ENCODE results near the gene CCDC9B.

DNA sequence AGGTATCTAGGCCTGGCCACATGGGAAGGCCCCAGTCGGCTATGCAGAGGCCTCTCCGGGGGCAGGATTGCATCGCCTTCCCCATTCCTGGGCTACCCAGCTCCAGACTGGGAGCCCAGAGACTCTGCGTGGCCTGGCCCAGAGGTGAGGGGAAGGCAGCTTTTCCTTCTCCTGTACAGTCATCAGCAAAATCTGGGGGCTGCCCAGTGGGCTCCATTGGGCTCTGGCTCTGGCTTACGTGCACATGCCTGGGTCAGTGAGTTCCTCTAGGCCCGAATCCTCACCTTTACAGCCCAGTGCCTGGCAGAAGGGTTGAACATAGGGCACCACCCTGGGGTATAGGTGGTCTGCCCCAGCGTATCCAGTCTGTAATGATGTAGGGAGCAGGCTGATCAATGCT lies 53.9 kb downstream of the CCDC9B start:
- TF ChIP-seq, protein P1, sequence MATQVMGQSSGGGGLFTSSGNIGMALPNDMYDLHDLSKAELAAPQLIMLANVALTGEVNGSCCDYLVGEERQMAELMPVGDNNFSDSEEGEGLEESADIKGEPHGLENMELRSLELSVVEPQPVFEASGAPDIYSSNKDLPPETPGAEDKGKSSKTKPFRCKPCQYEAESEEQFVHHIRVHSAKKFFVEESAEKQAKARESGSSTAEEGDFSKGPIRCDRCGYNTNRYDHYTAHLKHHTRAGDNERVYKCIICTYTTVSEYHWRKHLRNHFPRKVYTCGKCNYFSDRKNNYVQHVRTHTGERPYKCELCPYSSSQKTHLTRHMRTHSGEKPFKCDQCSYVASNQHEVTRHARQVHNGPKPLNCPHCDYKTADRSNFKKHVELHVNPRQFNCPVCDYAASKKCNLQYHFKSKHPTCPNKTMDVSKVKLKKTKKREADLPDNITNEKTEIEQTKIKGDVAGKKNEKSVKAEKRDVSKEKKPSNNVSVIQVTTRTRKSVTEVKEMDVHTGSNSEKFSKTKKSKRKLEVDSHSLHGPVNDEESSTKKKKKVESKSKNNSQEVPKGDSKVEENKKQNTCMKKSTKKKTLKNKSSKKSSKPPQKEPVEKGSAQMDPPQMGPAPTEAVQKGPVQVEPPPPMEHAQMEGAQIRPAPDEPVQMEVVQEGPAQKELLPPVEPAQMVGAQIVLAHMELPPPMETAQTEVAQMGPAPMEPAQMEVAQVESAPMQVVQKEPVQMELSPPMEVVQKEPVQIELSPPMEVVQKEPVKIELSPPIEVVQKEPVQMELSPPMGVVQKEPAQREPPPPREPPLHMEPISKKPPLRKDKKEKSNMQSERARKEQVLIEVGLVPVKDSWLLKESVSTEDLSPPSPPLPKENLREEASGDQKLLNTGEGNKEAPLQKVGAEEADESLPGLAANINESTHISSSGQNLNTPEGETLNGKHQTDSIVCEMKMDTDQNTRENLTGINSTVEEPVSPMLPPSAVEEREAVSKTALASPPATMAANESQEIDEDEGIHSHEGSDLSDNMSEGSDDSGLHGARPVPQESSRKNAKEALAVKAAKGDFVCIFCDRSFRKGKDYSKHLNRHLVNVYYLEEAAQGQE (IDR thresholded peaks at IDR 0.05; ENCODE audit: low read depth, low read length) = no peak
- no peak for TF ChIP-seq FOXJ3 (CRISPR knock-in tag; IDR thresholded peaks at IDR 0.05)
- TF ChIP-seq, protein P2, sequence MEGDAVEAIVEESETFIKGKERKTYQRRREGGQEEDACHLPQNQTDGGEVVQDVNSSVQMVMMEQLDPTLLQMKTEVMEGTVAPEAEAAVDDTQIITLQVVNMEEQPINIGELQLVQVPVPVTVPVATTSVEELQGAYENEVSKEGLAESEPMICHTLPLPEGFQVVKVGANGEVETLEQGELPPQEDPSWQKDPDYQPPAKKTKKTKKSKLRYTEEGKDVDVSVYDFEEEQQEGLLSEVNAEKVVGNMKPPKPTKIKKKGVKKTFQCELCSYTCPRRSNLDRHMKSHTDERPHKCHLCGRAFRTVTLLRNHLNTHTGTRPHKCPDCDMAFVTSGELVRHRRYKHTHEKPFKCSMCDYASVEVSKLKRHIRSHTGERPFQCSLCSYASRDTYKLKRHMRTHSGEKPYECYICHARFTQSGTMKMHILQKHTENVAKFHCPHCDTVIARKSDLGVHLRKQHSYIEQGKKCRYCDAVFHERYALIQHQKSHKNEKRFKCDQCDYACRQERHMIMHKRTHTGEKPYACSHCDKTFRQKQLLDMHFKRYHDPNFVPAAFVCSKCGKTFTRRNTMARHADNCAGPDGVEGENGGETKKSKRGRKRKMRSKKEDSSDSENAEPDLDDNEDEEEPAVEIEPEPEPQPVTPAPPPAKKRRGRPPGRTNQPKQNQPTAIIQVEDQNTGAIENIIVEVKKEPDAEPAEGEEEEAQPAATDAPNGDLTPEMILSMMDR (IDR thresholded peaks at IDR 0.05) = no peak
- TF ChIP-seq, protein P3, sequence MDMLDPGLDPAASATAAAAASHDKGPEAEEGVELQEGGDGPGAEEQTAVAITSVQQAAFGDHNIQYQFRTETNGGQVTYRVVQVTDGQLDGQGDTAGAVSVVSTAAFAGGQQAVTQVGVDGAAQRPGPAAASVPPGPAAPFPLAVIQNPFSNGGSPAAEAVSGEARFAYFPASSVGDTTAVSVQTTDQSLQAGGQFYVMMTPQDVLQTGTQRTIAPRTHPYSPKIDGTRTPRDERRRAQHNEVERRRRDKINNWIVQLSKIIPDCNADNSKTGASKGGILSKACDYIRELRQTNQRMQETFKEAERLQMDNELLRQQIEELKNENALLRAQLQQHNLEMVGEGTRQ (IDR thresholded peaks at IDR 0.05; ENCODE audit: borderline replicate concordance, low read depth, low read length) = no peak
- TF ChIP-seq RAD21 (IDR thresholded peaks at IDR 0.05; ENCODE audit: low read length) = no peak
- TF ChIP-seq, protein P4, sequence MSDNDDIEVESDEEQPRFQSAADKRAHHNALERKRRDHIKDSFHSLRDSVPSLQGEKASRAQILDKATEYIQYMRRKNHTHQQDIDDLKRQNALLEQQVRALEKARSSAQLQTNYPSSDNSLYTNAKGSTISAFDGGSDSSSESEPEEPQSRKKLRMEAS (IDR thresholded peaks at IDR 0.05; ENCODE audit: low read depth) = no peak
- TF ChIP-seq JUND (IDR thresholded peaks at IDR 0.05) = no peak
- no peak for TF ChIP-seq RCOR1 (IDR thresholded peaks at IDR 0.05; ENCODE audit: low read length)
- no peak for TF ChIP-seq GABPA (IDR thresholded peaks at IDR 0.05; ENCODE audit: low read depth)
- no peak for TF ChIP-seq TAF1 (IDR thresholded peaks at IDR 0.05; ENCODE audit: borderline replicate concordance, low read depth, low read length)
- no peak for TF ChIP-seq GATA2 (CRISPR knock-in tag; IDR thresholded peaks at IDR 0.05)
- no peak for TF ChIP-seq EZH2phosphoT487 (IDR thresholded peaks at IDR 0.05; ENCODE audit: borderline replicate concordance, low read depth)
- no peak for TF ChIP-seq TCF12 (IDR thresholded peaks at IDR 0.05)
- no peak for TF ChIP-seq EP300 (IDR thresholded peaks at IDR 0.05; ENCODE audit: borderline replicate concordance in 1 of 2, low read depth in 1 of 2, low read length in 1 of 2)

All from SK-N-SH (cell line).